H1 (cell line): Measurements from ENCODE around the gene GSG1L. TPM values are rescaled to one million over a fixed set of nuclear protein-coding genes. Genes with fewer than 3 reads are reported as not detected.

Experiments used
- CTCF ChIA-PET: fragments of 300-600 bp; sonication (Branson Sonifier 250); formaldehyde crosslinking; loops from one replicate; lab custom pipeline; 2021; ENCODE audit not compliant: partially characterized antibody; lab: Charles Lee
- POLR2A ChIA-PET: fragments of 300-600 bp; sonication (Branson Sonifier 250); formaldehyde crosslinking; loops from one replicate; lab custom pipeline; 2021; ENCODE audit warnings: inconsistent platforms; ENCODE audit not compliant: partially characterized antibody; lab: Charles Lee
- DNase-seq, 2 experiments: peaks; one replicate each; pipeline versions ENCODE4 v3.0.0 to v3.0.0-alpha.2; 2010 to 2022; ENCODE audit warnings: low spot score in 2 of 2, low read depth in 1 of 2, mixed read lengths in 1 of 2
- FAIRE-seq: peaks from 2 replicates; lab custom pipeline; 2011; peaks lifted over from hg19 to GRCh38; lab: Jason Lieb, UNC
- H2AFZ ChIP-seq: 2 replicates; pipeline ENCODE4 v1.8.1; 2012; ENCODE audit warnings: low read length, inconsistent platforms
- H2AK5ac ChIP-seq: 2 replicates; pipeline ENCODE4 v1.6.1; 2013; ENCODE audit warnings: low read depth, low read length
- H2BK120ac ChIP-seq: replicated peaks from 2 replicates; pipeline ENCODE3; 2013; ENCODE audit warnings: low read depth, low read length, inconsistent platforms
- H2BK12ac ChIP-seq: 2 replicates; pipeline ENCODE4 v1.6.1; 2013; ENCODE audit warnings: low read depth, low read length
- H2BK15ac ChIP-seq: 2 replicates; pipeline ENCODE4 v1.6.1; 2013; ENCODE audit warnings: low read length
- H2BK20ac ChIP-seq: 2 replicates; pipeline ENCODE4 v1.6.1; 2013; ENCODE audit warnings: low read length
- H2BK5ac ChIP-seq: 2 replicates; pipeline ENCODE4 v1.6.1; 2013; ENCODE audit warnings: low read depth, low read length
- H3K14ac ChIP-seq: 2 replicates; pipeline ENCODE4 v1.6.1; 2013; ENCODE audit warnings: inconsistent platforms; ENCODE audit not compliant: insufficient read length
- H3K18ac ChIP-seq: 2 replicates; pipeline ENCODE4 v1.6.1; 2013; ENCODE audit warnings: low read length; ENCODE audit errors: extremely low read depth
- H3K23ac ChIP-seq: 2 replicates; pipeline ENCODE4 v1.6.1; 2013; ENCODE audit warnings: inconsistent platforms; ENCODE audit not compliant: insufficient read length
- H3K23me2 ChIP-seq: 2 replicates; pipeline ENCODE4 v1.6.1; 2013; ENCODE audit warnings: low read depth, low read length
- H3K27ac ChIP-seq: 2 replicates; pipeline ENCODE4 v1.6.1; 2011; ENCODE audit warnings: low read depth, low read length, inconsistent platforms
- H3K27me3 ChIP-seq, 4 experiments: replicated peaks in 1 of 4; 1 replicate in 1 of 4; 2 replicates in 3 of 4; pipeline versions ENCODE4 v1.6.1 to v1.8.1; 2011 to 2013; ENCODE audit warnings: low read length in 3 of 4, mild to moderate bottlenecking in 3 of 4, inconsistent platforms in 2 of 4, mixed read lengths in 2 of 4, moderate library complexity in 1 of 4; ENCODE audit not compliant: control insufficient read depth in 3 of 4, insufficient read depth in 3 of 4; ENCODE audit errors: extremely low read depth in 1 of 4
- H3K36me3 ChIP-seq, 4 experiments: 2 replicates each; pipeline versions ENCODE4 v1.6.1 to v1.8.1; 2011 to 2013; ENCODE audit warnings: mild to moderate bottlenecking in 4 of 4, low read length in 3 of 4, moderate library complexity in 2 of 4, control low read depth in 1 of 4, inconsistent platforms in 1 of 4; ENCODE audit not compliant: insufficient read depth in 4 of 4, control insufficient read depth in 2 of 4
- H3K4ac ChIP-seq: replicated peaks from 2 replicates; pipeline ENCODE3; 2013; ENCODE audit warnings: low read length, low read depth, mixed read lengths, inconsistent platforms; ENCODE audit not compliant: insufficient read length
- H3K4me1 ChIP-seq, 4 experiments: replicated peaks in 1 of 4; 1 replicate in 1 of 4; 2 replicates in 3 of 4; pipeline versions ENCODE4 v1.6.1 to v1.8.1; 2011 to 2013; ENCODE audit warnings: low read length in 3 of 4, inconsistent platforms in 2 of 4, mixed read lengths in 1 of 4; ENCODE audit not compliant: insufficient read depth in 4 of 4, control insufficient read depth in 3 of 4
- H3K4me2 ChIP-seq, 2 experiments: 2 replicates each; pipeline versions ENCODE4 v1.6.1 to v1.8.1; 2011 to 2013; ENCODE audit warnings: low read depth in 2 of 2, low read length in 2 of 2, control low read depth in 1 of 2, inconsistent platforms in 1 of 2, mild to moderate bottlenecking in 1 of 2; ENCODE audit not compliant: insufficient read depth in 1 of 2
- H3K4me3 ChIP-seq, 4 experiments: fragments of 200-600, 300-600 bp in 1 of 4; sonication (generic), shearing (Covaris generic), sonication (Bioruptor Twin) in 1 of 4; 2 replicates each; pipeline versions ENCODE4 v1.5.1 to v1.8.1; 2011 to 2016; ENCODE audit warnings: low read length in 4 of 4, low read depth in 3 of 4, control low read depth in 2 of 4, inconsistent platforms in 2 of 4, mild to moderate bottlenecking in 2 of 4, mixed read lengths in 1 of 4, moderate library complexity in 1 of 4; ENCODE audit not compliant: insufficient read depth in 2 of 4; ENCODE audit errors: extremely low read depth in 1 of 4
- H3K56ac ChIP-seq: replicated peaks from 2 replicates; pipeline ENCODE3; 2013; ENCODE audit warnings: low read depth, mild to moderate bottlenecking, mixed read lengths, low read length, inconsistent platforms; ENCODE audit not compliant: insufficient read length
- H3K79me1 ChIP-seq: 2 replicates; pipeline ENCODE4 v1.6.1; 2013; ENCODE audit warnings: low read depth, low read length, control low read depth
- H3K79me2 ChIP-seq, 2 experiments: 2 replicates each; pipeline versions ENCODE4 v1.6.1 to v1.8.1; 2012 to 2013; ENCODE audit warnings: low read length in 2 of 2, mild to moderate bottlenecking in 2 of 2, inconsistent platforms in 1 of 2; ENCODE audit not compliant: insufficient read depth in 2 of 2, control insufficient read depth in 1 of 2
- H3K9ac ChIP-seq, 4 experiments: replicated peaks in 1 of 4; 1 replicate in 1 of 4; 2 replicates in 3 of 4; pipeline versions ENCODE4 v1.6.1 to v1.8.1; 2011 to 2013; ENCODE audit warnings: low read depth in 3 of 4, low read length in 3 of 4, control low read depth in 2 of 4, mild to moderate bottlenecking in 2 of 4, moderate library complexity in 2 of 4, inconsistent platforms in 1 of 4; ENCODE audit errors: extremely low read depth in 1 of 4
- H3K9me3 ChIP-seq, 2 experiments: 2 replicates each; pipeline versions ENCODE4 v1.6.1 to v1.8.1; 2012 to 2013; ENCODE audit warnings: mild to moderate bottlenecking in 2 of 2, moderate library complexity in 2 of 2, control low read depth in 1 of 2, inconsistent platforms in 1 of 2, low read depth in 1 of 2, low read length in 1 of 2, mixed read lengths in 1 of 2; ENCODE audit not compliant: insufficient read depth in 2 of 2
- H4K20me1 ChIP-seq, 2 experiments: replicated peaks in 1 of 2; 2 replicates each; pipeline versions ENCODE3 to v1.8.1; 2011 to 2013; ENCODE audit warnings: inconsistent platforms in 2 of 2, low read length in 2 of 2, mild to moderate bottlenecking in 1 of 2; ENCODE audit not compliant: insufficient read depth in 2 of 2, control insufficient read depth in 1 of 2
- H4K5ac ChIP-seq: 2 replicates; pipeline ENCODE4 v1.6.1; 2013; ENCODE audit warnings: low read length, low read depth, mixed read lengths, inconsistent platforms; ENCODE audit not compliant: insufficient read length
- H4K8ac ChIP-seq: 2 replicates; pipeline ENCODE4 v1.8.0; 2013; ENCODE audit warnings: mild to moderate bottlenecking, moderate library complexity, low read length, inconsistent platforms; ENCODE audit not compliant: insufficient read depth; ENCODE audit errors: extremely low read depth
- H4K91ac ChIP-seq: replicated peaks from 2 replicates; pipeline ENCODE3; 2013; ENCODE audit warnings: low read length, mixed read lengths, inconsistent platforms; ENCODE audit not compliant: insufficient read length
- ATF3 ChIP-seq: IDR thresholded peaks from 2 replicates; pipeline ENCODE4 v1.6.1; 2011; ENCODE audit warnings: low read depth, mild to moderate bottlenecking, low read length; ENCODE audit not compliant: insufficient read depth
- CREB1 ChIP-seq: IDR thresholded peaks from 2 replicates; pipeline ENCODE4 v1.6.1; 2012; ENCODE audit warnings: inconsistent platforms
- FOSL1 ChIP-seq: IDR thresholded peaks from 2 replicates; pipeline ENCODE4 v1.6.1; 2011; ENCODE audit warnings: mild to moderate bottlenecking, low read depth, low read length, moderate library complexity; ENCODE audit not compliant: insufficient read depth
- JUN ChIP-seq: IDR thresholded peaks from 2 replicates; pipeline ENCODE4 v1.6.1; 2011; ENCODE audit warnings: low read depth, mild to moderate bottlenecking, improper control_type of control experiment, low read length
- JUND ChIP-seq: IDR thresholded peaks from 2 replicates; pipeline ENCODE4 v1.6.1; 2011; ENCODE audit warnings: mild to moderate bottlenecking, improper control_type of control experiment, low read length
- NANOG ChIP-seq: IDR thresholded peaks from 2 replicates; pipeline ENCODE4 v1.6.1; 2011; ENCODE audit warnings: low read length, low read depth, mild to moderate bottlenecking, inconsistent platforms; ENCODE audit not compliant: insufficient read depth, poor library complexity, severe bottlenecking
- POLR2A ChIP-seq, 2 experiments: IDR thresholded peaks; 1 replicate in 1 of 2; 2 replicates in 1 of 2; pipeline ENCODE4 v1.6.1; 2011; ENCODE audit warnings: low read depth in 2 of 2, low read length in 2 of 2, mild to moderate bottlenecking in 2 of 2; ENCODE audit errors: control extremely low read depth in 1 of 2
- RAD21 ChIP-seq, 2 experiments: IDR thresholded peaks in 1 of 2; conservative IDR thresholded peaks in 1 of 2; 2 replicates each; pipeline ENCODE4 v1.6.1; 2011; ENCODE audit warnings: low read depth in 2 of 2, low read length in 2 of 2, improper control_type of control experiment in 1 of 2, inconsistent platforms in 1 of 2, mild to moderate bottlenecking in 1 of 2, moderate library complexity in 1 of 2
- RBBP5 ChIP-seq: IDR thresholded peaks from 2 replicates; pipeline ENCODE4 v1.7.1; 2012; ENCODE audit warnings: low read depth, mild to moderate bottlenecking, inconsistent platforms, low read length, moderate library complexity, borderline replicate concordance
- SAP30 ChIP-seq: fragments of 300-600 bp; sonication (generic); IDR thresholded peaks from 2 replicates; pipeline ENCODE4 v1.7.1; 2012; ENCODE audit warnings: low read length, moderate library complexity, mild to moderate bottlenecking, inconsistent platforms; ENCODE audit not compliant: insufficient read depth, insufficient replicate concordance
- SRF ChIP-seq: IDR thresholded peaks from 2 replicates; pipeline ENCODE4 v1.6.1; 2011; ENCODE audit warnings: mild to moderate bottlenecking, low read depth, low read length, moderate library complexity
- SUZ12 ChIP-seq: fragments of 200-600 bp; sonication (generic); IDR thresholded peaks from 2 replicates; pipeline ENCODE4 v1.6.1; 2012; ENCODE audit warnings: mild to moderate bottlenecking, inconsistent platforms, low read length, moderate library complexity, mixed read lengths
- WGBS, 2 experiments: shearing (Covaris generic) in 1 of 2; methylation state at CpG; one replicate each; pipeline versions ENCODE4 v1.1.6 to v1.1.7; 2013 to 2015; ENCODE audit warnings: low lambda C conversion rate in 2 of 2, mixed read lengths in 2 of 2, inconsistent platforms in 1 of 2, low coverage in 1 of 2, missing lambda C conversion rate in 1 of 2; ENCODE audit not compliant: insufficient replicate concordance in 2 of 2, insufficient coverage in 1 of 2, insufficient read length in 1 of 2; ENCODE audit errors: extremely low coverage in 1 of 2, missing lambda C conversion rate in 1 of 2; 5-methylcytosine and 5-hydroxymethylcytosine counted together
- polyA plus RNA-seq, 7 experiments: library from polyadenylated mRNA; depleted of rRNA in 3 of 7; stranded (reverse) in 5 of 7; unstranded in 2 of 7; fragments of >200 nt in 5 of 7; fragments of 200-250 nt in 2 of 7; gene quantifications; 1 replicate in 5 of 7; 2 replicates in 1 of 7; 4 replicates in 1 of 7; pipeline versions ENCODE4 v1.2.1 to v1.2.3, GENCODE V29; 2011 to 2013; ENCODE audit warnings: missing spikeins in 2 of 7, mixed read lengths in 2 of 7
- total RNA-seq: library from RNA; stranded (reverse); fragmentation: NEBNext Ultra II Directional; extraction: Animal tissue kit (Norgen Biotek cat#: 25700); gene quantifications from 2 replicates; pipeline ENCODE4 v1.2.1, GENCODE V29; 2021

Gene GSG1L
- total and polyA plus RNA-seq, 2 of the 8 experiments (the other 6 are each of a cell fraction or from before 2014, with no cell fraction given) = 0.71 to 1.1 TPM

GRCh38 chr16:28069971-28070794 is 6.7 kb upstream of the GSG1L start:
- Histone ChIP-seq H3K9me3 (no peaks in the 10 kb centered on the region), H3K27ac (no peak overlapping the region), H3K27me3 (peaks cover 0 to 4% (median 0%) of the 10 kb centered on the region in 4 experiments; a peak in 2 of 7 replicates), H3K18ac (no peak overlapping the region), H3K9ac (no peak overlapping the region), H2BK15ac (no peak overlapping the region), H4K5ac (no peak overlapping the region), H3K14ac (no peak overlapping the region), H3K4me3 (no peak overlapping the region), H4K8ac (no peak overlapping the region), H4K91ac (no peak overlapping the region), H3K23ac (no peak overlapping the region), H3K4me2 (no peak overlapping the region), H2BK12ac (no peak overlapping the region), H2AFZ (no peak overlapping the region), H2BK5ac (no peak overlapping the region), H3K79me1 (no peaks in the 10 kb centered on the region), H3K56ac (no peak overlapping the region), H4K20me1 (peaks cover 0 to 2% of the 10 kb centered on the region in 2 experiments), H2AK5ac (no peak overlapping the region), H3K36me3 (no peaks in the 10 kb centered on the region), H2BK20ac (no peak overlapping the region), H2BK120ac (no peak overlapping the region), H3K4ac (no peak overlapping the region), H3K4me1 (no peaks in the 10 kb centered on the region; a peak in 2 of 7 replicates), H3K79me2 (no peaks in the 10 kb centered on the region), H3K23me2 (no peaks in the 10 kb centered on the region)
- ChIA-PET POLR2A (no interaction called here), CTCF (interaction anchor here (0.6 to 7.4 kb wide), 38 partner anchors 8 to 434 kb away, joined by 3 to 77 read pairs (median 4); no protein-coding TSS in a partner anchor)
- no peak for DNase-seq
- 83% methylated on average over 31 of the region's 31 CpGs; no CpG with 5 or more reads in 1 of the 2 experiments for WGBS, 2 experiments
- FAIRE-seq = no peak
- no peak for TF ChIP-seq SAP30
- TF ChIP-seq ATF3 = no peak
- no peak for TF ChIP-seq RBBP5
- TF ChIP-seq JUND = no peak
- no peak for TF ChIP-seq JUN
- no peak for TF ChIP-seq SUZ12
- no peak for TF ChIP-seq FOSL1
- TF ChIP-seq POLR2A (IDR thresholded peaks at IDR 0.05; ENCODE audit: control extremely low read depth in 1 of 2, low read depth in 2 of 2, low read length in 2 of 2) = no peak
- TF ChIP-seq NANOG = no peak
- TF ChIP-seq SRF = no peak
- no peak for TF ChIP-seq CREB1
- TF ChIP-seq RAD21 (IDR thresholded peaks at IDR 0.05 in 1 of 2, conservative IDR thresholded peaks at IDR 0.05 in 1 of 2; ENCODE audit: low read depth in 2 of 2, low read length in 2 of 2) = no peak
